ENCODE measurements around the gene MED27.

The MED27 gene

DNA sequence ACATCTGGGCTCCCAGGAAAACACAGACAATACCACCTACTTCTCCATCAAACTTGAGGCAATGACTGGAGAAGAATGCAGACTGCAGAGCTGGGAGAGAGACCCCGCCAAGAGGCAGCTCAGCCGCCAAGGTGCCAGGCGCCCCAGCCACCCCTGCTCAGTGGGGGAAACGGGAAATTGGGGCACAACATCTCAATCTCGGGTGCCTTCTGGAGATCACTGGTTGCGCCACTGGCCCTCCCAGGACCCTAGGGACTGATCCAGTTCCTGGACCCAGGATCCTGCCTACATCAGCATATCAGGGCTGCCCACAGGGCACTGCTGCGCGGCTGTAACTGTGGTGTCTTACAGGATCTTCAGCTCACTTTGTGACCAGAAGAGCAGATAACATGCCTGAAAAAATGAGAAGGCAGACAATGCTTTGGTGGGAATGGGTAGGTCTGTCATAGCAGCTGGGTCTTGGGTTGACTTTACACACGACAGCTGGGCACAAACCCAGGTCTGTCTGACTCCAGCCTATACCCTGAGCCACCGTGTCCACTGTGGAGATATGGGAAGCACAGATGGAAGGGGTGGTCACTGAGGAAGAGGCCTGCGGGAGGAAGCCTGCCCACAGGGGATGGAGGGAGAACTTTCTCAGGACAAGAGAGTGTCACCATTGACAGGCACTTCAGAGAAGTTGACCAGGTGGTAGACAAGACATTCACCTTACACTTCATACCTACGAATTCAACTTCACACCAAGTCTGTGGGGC lies 204.6 kb downstream of the MED27 start:
- no peak for DNase-seq

DNA sequence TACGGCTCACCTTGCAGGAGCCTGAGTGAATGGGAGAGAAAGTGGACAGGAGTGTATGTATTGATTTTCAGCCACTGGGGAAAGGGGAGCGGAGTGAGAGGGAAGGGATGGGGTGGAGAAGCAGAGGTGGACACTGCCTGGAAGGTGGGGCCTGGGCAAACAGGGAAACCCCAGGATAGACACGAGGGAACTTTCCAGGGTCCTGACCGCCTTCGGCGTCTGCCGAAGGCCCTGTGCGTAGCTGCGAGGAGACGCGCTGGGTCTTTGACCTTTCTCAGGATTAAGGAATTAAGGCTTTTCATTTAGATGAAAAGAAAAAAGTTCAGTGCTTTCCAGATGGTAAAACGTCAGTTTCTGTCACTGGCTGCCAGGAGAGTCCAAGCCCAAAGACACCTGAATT lies 205.2 kb downstream of the MED27 start:
- no peak for DNase-seq

DNA sequence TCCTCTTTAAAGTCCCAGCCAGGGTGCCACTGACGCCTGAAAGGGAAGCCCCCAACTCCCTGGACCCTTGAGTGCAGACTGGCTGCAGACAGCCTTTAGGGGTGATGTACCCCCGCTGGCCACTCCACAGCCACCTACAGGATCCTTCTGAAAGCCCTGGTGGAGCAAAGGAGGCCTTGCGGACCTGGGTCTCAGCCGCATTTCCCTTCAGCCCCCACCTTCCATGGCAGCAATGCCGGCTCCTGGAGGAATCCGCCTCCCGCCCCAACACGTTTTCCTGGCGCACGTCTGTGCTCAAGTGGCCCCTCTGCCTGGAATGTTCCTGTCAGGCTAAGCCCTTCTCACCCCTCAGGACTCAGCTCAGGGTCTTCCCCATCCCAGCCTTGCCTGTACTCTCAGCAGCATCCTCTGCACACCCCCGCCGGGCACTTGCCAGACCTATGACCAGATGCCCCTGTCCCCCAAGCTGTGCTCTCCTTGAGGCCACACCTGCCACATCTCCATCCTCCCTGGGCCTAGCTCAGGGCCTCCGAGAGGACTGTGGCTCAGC lies 205.7 kb downstream of the MED27 start:
- no peak for DNase-seq

DNA sequence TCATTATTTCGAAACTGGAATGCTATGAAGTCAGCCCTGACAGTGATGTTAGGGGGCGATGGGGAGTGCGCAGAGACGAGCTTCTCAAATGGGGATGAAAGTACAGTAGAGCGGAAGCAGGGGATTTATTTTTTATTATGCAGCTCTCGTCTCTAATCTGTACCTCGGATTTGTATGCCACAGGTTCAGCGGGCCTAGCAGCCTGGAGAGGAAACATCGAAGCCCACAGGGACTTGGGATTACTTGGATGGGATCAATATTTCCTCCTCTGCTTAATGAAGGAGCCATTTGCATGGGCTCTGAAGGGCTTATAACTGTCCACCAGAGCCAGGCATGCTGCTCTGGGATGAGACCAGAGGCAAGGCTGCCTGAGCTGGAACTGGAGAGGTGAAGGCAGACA lies 206.3 kb downstream of the MED27 start:
- DNase-seq, result no peak

DNA sequence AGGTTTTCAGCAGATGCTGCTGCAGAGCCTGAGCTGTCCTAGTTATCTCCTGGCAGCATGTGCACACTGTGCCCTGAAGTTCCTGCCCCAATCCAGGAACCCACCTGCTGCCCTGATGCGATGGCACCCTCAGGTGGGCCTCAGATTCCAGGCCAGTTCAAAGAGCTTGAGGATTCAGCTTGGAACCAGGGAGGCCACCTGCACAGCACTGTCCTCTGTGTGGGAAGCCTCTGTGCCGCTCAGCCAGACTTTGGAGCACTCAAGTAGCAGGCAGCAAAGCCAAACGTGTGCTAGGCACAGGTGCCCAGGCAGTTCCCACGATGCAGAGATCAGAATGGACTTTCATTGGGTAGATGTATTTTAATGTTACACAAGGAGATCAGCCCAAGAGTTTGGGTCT lies 207.0 kb downstream of the MED27 start:
- no peak for DNase-seq

DNA sequence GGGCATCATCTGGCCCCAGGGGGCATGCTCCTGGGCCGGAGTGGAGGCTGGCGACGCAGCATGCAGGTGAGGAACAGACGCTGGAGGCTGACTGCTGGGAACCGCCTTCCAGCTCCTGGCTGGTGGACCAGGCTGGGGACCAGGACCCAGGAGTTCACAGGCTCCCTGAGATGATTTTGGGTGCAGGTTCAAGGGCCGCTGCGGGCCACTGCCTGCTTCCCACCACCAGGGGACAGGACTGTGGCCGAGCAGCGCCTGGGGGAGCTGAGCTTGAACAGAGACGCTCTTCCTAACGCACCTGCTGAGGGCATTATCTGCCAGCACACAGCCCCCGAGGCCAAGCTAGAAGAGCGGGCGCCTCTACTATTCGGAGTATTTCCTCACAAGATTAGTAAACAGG lies 207.7 kb downstream of the MED27 start:
- DNase-seq, result no peak

DNA sequence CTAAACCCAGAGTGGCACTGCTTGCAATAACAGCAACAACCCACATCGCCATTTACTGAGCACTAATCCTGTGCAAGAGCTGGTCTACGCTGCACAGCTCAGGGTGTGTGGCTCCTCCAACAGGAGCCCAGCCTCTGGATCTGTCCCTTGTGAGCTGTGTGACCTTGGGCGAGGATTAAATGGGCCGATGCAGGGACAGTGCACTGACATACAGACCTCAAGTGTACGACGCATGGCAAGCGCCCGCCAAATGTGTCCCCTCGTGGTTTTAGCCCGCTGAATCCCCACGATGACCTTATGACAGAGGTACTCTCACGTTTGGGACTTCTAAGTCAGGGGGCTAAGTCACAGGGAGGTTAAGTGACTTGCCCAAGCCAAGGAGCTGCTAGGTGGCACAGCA lies 209.5 kb downstream of the MED27 start:
- no peak for DNase-seq

DNA sequence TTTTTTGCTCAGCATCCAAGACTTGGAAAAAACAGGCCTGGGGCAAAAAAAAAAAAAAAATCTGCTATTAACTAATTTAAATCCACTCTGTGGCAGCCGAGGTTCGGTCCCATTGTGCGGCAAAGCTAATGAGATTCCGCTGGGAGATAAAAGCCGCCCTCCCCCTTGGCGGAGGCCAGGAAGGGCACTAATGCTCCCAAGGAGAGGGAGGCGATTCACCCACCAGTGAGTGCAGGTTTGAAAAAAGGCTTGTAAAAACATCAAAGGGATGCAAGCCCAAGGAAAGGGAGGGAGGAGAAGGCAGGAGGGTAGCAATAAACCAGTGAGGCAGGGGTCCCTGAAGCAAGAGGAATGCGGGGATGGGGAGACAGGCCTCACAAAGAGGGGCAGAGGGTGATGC lies 210.3 kb downstream of the MED27 start:
- no peak for DNase-seq

DNA sequence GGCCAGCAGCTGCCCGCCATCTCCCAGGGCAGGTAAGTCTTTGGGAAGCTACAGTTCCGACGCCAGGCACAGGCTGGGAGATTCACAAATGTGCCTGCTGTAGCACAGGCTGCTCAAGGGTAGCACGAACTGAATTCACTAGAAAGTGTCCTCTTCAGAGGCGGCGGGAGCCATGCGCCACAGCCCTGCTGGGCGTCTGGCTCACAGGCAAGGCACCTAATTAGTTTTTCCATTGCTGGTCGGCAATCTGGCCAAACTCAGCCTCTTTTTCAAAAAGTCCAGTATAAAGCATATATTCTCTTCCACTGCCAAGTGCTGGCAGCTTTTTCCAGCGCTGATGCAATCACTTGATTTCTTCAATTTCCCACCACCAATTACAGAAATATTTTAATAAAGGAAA lies 210.9 kb downstream of the MED27 start:
- peak; percentile 68 for DNase-seq

DNA sequence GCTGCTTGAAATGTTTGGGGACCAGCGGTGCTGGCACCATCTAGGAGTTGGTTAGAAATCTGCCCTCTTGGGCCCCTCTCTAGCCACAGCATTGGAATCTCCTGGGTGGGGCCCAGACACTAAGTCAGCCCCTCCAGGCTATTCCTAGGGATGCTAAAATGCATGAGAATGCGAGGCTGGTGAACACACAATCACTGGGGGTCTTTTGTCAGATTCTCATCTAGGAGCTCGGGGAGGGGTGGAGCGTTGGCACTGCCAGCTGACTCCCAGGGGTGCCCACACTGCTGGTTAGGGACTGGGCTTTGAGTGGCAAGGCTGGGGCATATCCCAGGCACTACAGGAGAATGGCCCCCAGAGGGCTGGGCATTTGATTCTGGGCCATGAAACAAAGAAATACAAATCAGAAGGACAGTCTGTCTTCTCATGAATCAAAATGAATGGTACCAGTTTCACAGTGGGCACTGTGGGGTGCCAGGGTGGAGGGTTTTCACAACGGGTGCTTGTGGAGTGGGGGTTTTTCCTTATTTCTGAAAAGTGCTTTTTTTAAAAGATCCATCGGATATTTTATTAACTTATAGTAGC lies 212.0 kb downstream of the MED27 start:
- DNase-seq, result no peak

DNA sequence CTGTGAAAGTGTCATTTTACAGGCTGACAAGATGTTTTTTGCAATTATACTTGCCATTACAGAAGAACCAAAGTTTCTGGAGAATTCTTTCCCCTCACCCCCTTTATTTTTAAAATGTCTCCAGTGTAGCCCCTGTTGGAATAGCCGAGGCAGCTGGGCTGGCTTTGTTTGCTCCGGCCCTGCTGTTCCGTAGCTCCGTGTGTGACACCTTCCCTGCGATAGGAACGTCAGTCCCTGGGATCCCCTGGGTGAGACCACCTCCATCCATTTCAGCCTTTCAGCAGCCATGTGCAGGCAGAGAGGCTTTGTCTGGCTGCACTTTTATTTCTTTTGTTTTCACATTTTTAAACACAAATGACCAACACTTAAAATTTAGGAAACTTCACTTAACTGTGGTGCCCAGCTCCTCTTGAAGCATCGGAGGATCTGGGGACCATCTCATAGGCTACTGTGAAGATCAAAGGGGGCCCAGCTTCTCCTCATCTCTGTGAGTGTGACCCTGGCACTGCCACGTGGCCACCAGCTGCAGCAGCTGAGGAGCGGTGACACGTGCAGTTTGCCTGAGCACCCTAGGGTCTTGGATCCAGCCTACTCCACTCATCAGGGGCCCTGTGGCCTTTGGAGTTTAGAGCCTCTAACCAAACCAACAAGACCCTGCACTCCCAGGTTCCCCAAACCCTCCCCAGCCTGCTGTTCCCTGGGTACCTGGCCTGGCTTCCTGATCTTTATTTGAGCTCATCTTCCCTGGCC lies 214.0 kb downstream of the MED27 start:
- DNase-seq, result no peak

DNA sequence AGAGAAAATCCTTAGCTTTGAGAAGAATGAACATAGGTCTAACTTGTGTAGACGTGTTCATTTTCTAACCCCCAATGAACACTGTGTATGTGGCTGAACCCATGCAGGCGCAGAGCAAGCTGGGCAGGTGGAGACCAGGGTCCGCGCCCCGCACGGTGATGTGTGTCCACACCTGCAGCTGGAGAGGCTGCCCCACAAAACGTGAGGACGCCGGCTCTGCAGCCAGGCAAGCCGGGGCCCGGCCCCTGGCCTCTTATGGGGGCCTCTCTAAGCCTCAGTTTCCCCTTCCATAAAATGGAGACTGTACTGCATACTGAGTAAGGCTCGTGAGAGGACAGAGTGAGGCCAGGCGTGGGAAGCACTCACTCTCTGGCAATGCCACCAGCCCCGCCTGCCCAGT lies 215.1 kb downstream of the MED27 start:
- no peak for DNase-seq

DNA sequence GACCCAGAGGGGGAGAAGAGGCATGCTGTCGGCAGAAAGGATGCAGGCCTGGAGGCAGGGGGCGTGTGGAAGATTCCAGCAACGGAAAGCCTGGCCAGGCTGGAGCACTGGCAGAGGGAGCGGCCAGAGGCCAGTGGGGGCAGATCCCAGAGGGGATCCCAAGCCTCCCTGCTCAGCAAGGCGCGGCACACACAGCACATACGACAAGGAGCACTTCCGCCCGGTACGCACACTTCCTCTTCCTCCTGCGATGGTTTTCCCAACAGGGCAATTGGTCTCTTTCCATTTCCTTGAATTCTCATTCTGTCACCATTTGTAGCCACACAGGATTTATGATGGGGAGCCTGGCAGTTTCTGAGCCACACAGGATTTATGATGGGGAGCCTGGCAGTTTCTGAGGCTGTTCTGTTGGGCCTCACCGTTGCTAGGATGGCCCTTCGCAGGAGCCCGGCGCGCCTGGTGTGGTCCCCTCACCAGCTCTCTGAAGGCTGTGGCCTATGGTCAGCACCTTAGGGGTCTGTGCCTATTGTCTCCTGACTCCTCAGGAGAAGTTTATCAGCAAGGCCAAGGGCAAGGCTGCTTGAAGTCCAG lies 216.3 kb downstream of the MED27 start:
- DNase-seq, result no peak

DNA sequence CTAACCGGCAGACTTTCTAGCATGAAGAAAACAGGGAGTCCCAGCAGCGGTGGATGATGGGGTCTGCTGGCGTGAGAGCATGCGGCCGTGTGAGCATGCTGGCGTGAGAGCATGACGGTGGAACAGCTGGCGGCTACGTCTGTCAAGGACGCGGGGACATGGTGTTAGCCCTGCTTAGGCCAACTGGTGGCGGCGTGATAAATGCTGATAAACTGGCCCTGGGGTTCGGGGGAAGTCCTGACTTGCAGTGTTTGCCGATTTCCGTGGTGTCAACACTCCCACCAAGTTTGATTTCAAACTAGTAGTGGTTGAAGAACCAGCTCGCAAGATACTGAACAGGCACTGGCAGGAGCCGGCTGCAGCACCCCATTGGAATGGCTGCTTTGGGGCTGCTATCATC lies 217.4 kb downstream of the MED27 start:
- no peak for DNase-seq

DNA sequence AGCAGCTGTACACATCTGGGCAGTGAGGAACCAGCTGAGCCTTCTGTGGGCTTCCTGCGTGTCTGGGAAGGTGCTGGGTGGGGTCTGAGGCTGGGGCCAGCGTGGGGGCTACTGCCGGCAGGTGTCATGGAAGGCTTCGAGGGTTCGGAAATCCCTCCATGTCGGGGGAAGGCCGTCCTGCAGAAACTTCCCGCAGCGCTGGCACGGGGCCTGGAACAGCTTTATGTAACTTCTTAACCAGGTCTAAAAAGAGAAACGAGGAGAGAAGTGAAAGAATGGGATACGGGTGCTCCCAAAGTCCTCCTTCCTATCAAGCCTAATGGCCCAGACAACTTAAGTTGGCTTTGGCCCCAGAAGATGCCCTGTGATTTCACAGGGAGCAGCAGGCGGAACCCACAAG lies 219.2 kb downstream of the MED27 start:
- DNase-seq, result no peak

DNA sequence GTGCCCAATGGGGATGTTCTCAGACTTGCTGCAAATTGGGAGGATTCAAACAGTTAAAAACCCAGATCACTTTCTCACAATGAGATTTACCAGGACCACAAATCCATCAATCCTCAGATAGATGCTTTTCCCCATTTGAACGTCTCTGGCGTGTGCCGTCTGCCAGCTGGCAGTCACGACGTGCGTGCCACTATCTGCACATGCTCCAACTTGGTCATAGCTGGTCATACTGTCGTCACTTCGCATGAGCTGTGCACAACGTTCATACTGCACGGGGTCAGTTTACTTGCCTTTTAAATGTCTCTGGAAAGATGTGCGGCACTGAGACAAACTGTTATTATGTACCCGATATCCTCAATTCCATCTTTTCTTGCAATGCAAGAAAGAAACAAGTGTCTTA lies 221.5 kb downstream of the MED27 start:
- DNase-seq, result no peak

DNA sequence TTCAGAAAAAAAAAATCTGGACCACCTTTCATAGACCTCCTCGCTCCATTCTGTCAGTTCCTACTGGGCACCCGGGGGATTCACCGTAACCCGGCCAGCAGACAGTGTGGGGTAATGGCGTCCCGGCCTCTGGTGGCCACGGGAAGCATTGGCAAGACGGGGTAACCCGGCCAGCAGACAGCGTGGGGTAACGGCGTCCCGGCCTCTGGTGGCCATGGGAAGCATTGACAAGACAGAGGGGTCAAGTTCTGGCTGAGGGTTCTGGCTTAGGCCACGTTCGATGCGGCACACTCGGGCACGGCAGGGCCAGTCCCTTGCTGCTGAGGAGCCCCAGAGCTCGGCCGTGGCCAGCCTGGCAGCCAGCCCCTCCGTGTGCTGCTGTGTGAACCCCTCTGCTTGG lies 223.6 kb downstream of the MED27 start:
- DNase-seq, result no peak

DNA sequence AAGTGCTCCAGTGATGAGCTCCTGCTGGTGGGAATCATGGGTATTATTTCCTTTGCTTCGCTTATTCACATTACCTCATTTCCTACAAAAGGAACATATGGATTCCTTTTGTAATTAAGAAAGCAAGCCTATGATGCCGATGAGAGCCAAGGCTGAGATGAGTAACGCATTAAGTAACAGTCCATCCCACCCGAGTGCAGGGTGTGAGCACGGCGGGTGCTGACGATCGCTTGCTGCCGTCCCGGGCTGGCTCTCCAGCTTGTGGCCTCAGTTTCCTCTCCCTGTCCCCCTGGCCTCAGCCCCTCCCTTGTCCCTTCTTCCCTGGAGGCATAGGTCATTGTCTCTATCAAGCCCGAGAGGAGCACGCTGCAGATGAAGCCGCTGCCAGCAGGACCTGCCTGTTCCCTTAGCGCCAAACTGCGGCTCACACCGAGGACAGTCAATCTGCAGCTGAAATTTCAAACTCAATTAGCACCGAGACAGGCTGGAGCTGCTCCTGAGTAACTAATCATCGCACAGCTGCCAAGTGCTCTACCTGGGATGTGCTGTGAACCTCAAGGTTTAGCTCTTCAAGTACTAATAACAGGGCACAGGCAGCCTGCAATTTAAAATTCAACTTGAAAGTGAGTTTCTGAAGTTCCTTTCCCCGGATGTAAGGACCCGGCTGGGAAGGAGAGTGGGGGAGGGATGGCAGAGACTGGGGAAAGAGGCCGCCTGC lies 224.6 kb downstream of the MED27 start:
- no peak for DNase-seq

DNA sequence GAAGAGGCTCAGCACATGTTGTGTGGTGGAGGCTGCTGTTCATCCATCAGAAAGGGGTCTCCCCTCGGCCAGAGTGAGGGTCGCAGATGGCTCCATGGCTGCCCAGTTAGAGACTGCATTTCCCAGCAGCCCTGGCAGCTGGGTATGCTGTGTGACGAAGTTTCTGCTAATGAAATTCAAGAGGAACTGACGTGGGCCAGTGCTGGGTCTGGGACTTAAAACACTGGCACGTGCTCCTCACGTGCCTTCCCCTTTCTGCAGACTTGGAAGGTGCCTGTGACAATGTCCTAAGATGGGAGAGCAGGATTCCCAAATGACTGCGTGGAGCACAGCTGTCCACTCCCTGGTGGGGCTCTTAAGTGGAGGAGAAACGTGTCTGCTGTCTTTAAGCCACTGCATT lies 225.3 kb downstream of the MED27 start:
- no peak for DNase-seq

DNA sequence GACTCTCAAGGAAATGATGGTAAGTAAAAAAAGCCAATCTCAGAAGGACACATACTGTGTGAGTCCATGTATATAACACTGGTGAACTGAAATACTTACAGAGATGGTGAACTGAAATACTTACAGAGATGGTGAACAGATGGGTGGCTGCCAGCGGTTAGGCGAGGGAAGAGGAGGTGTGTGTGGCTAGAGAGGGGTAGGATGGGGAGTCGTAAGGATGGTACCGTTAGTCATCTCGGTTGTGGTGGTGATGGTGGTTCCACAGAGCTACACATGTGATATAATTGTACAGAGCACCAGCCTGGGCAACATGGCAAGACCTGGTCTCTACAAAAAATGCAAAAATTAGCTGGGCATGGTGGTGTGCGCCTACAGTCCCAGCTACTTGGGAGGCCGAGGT lies 226.2 kb downstream of the MED27 start:
- no peak for DNase-seq

DNA sequence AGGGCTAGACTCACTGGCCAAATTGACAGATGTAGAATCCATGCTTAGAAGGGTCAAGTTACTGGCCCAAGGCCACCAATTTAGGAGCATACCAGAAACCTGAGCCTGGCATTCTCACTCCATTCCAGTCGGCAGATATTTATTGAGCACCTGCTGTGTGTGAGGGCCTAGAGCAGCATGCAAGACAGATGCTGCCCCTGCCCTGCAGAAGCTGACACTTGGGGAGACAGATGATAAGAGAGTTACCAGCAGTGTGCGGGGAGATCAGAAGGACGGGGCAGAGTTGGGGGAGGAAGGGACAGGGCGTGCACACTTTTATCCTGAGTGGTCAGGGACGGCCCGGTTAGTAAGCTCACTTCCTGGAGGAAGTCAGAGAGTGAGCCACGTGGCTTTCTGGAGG lies 228.3 kb downstream of the MED27 start:
- no peak for DNase-seq

DNA sequence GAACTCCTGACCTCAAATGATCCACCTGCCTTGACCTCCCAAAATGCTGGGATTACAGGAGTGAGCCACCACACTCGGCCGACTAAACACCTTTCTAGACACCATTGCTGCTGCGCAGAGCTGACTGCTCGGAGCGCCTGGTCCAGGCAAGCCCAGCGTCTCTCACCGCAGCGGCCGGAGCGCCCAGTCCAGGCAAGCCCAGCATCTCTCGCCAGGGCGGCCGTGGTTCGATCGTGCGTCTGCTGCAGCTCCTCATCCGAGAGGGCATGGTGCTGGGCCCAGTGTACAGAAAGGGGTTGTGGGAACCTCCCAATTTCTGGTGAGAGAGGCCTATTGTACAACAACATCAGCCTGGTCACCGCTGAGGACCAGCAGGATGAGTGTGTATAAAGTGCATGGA lies 230.3 kb downstream of the MED27 start:
- DNase-seq, result no peak

DNA sequence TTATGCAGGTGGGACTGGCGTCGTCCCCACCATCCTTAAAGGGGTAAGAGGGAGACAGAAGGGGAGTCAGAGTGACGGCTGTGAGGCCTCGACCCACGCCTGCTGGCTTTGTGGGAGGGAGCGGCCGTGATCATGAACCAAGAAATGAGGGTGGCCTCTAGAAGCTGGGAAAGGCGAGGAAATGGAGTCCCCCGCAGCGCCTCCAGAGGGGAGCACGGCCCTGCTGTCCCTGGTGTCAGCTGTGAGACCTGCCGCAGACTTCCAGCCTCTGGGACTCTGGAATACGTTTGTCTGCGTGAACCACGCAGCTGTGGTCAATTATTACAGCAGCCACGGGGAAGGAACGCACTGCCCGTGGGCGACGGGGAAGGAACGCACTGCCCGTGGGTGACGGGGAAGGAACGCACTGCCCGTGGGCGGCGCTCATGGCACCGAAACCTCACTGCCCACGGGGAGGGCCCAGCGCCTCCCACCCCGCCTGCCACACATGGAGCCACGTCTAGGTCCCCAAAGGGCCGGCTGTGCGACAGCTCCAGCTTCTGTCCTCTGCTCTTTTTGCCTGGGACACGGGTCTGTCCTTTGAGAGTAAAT lies 231.0 kb downstream of the MED27 start:
- no peak for DNase-seq
